ENCODE results near the gene VPS50.

The VPS50 gene

DNA sequence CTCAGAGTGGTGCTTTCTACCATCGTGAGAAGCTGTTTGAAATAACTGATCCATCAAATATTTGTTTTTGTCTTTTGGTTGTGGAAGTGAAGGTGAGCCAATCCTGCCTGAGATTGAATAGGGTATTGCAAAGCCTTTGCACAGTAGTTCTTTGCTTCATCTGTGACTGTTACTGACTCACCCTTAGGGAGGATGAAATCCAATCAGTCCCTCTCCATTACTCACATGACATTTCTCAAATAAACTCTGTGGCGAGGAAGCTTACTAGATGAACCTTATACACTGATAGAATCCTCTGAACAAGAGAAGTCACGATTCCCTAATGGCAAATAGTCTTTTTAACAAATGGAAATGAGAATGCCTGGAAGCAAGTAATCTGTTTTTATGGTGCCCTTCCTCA, 37.8 kb upstream of the VPS50 start:
- no peak for TF ChIP-seq SIN3A (IDR thresholded peaks at IDR 0.05; ENCODE audit: borderline replicate concordance, insufficient read depth, low read length)
- no peak for TF ChIP-seq POLR2AphosphoS5 (IDR thresholded peaks at IDR 0.05; ENCODE audit: low read depth, low read length)
- no peak for TF ChIP-seq TAF1 (IDR thresholded peaks at IDR 0.05; ENCODE audit: borderline replicate concordance, insufficient read depth, low read length)
- TF ChIP-seq FOXP2 (optimal IDR thresholded peaks at IDR 0.05; ENCODE audit: borderline replicate concordance, extremely low read depth, extremely low read length, insufficient read depth) = no peak
- TF ChIP-seq, protein P1, sequence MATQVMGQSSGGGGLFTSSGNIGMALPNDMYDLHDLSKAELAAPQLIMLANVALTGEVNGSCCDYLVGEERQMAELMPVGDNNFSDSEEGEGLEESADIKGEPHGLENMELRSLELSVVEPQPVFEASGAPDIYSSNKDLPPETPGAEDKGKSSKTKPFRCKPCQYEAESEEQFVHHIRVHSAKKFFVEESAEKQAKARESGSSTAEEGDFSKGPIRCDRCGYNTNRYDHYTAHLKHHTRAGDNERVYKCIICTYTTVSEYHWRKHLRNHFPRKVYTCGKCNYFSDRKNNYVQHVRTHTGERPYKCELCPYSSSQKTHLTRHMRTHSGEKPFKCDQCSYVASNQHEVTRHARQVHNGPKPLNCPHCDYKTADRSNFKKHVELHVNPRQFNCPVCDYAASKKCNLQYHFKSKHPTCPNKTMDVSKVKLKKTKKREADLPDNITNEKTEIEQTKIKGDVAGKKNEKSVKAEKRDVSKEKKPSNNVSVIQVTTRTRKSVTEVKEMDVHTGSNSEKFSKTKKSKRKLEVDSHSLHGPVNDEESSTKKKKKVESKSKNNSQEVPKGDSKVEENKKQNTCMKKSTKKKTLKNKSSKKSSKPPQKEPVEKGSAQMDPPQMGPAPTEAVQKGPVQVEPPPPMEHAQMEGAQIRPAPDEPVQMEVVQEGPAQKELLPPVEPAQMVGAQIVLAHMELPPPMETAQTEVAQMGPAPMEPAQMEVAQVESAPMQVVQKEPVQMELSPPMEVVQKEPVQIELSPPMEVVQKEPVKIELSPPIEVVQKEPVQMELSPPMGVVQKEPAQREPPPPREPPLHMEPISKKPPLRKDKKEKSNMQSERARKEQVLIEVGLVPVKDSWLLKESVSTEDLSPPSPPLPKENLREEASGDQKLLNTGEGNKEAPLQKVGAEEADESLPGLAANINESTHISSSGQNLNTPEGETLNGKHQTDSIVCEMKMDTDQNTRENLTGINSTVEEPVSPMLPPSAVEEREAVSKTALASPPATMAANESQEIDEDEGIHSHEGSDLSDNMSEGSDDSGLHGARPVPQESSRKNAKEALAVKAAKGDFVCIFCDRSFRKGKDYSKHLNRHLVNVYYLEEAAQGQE (IDR thresholded peaks at IDR 0.05; ENCODE audit: insufficient read depth in 1 of 2, low read depth in 2 of 2, low read length in 2 of 2) = no peak

DNA sequence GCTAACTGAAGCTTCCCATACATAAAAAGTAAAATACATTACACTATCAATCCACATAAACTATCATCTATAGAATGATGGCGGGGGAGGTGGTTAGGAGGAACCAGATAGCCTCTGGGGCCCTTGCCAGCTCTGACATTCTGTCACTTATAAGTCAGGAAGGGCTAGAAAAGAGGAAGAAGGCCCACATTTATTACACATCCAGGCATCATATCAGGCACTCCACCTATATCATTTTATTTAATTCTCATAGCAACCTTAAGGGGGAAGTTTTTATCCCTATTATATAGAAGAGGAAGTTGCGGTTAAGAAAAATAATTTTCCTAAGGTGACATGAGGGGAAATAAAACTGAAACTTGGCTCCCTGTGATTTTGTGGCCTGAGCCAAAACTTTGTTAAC, 35.8 kb upstream of the VPS50 start:
- TF ChIP-seq FOXP2 (optimal IDR thresholded peaks at IDR 0.05; ENCODE audit: borderline replicate concordance, extremely low read depth, extremely low read length, insufficient read depth) (no peak), TAF1 (IDR thresholded peaks at IDR 0.05; ENCODE audit: borderline replicate concordance, insufficient read depth, low read length) (no peak), SIN3A (IDR thresholded peaks at IDR 0.05; ENCODE audit: borderline replicate concordance, insufficient read depth, low read length) (no peak), POLR2AphosphoS5 (IDR thresholded peaks at IDR 0.05; ENCODE audit: low read depth, low read length) (no peak)
- TF ChIP-seq, protein P1 (IDR thresholded peaks at IDR 0.05; ENCODE audit: insufficient read depth in 1 of 2, low read depth in 2 of 2, low read length in 2 of 2) = no peak

DNA sequence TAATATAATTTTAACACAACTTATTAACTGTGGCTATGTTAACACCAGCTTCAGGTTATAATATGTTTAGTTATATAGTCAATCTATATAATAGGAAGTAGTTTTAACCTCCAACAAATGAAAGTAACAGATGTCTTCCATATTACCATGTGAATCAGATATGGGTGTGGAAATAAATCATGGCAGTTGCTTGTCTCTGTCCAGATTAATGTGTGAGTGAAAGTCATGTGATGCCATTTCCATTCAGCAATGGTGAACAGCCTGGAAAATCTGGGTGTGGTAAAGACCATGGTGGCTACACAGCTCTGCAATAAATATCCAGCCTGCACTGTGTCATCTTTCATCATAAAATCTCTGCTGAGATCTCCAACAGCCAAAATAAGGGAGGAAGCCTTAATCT, 33.7 kb upstream of the VPS50 start:
- TF ChIP-seq SIN3A (IDR thresholded peaks at IDR 0.05; ENCODE audit: borderline replicate concordance, insufficient read depth, low read length) = no peak
- no peak for TF ChIP-seq FOXP2 (optimal IDR thresholded peaks at IDR 0.05; ENCODE audit: borderline replicate concordance, extremely low read depth, extremely low read length, insufficient read depth)
- no peak for TF ChIP-seq TAF1 (IDR thresholded peaks at IDR 0.05; ENCODE audit: borderline replicate concordance, insufficient read depth, low read length)
- TF ChIP-seq, protein P1 (IDR thresholded peaks at IDR 0.05; ENCODE audit: insufficient read depth in 1 of 2, low read depth in 2 of 2, low read length in 2 of 2) = no peak
- TF ChIP-seq POLR2AphosphoS5 (IDR thresholded peaks at IDR 0.05; ENCODE audit: low read depth, low read length) = no peak

DNA sequence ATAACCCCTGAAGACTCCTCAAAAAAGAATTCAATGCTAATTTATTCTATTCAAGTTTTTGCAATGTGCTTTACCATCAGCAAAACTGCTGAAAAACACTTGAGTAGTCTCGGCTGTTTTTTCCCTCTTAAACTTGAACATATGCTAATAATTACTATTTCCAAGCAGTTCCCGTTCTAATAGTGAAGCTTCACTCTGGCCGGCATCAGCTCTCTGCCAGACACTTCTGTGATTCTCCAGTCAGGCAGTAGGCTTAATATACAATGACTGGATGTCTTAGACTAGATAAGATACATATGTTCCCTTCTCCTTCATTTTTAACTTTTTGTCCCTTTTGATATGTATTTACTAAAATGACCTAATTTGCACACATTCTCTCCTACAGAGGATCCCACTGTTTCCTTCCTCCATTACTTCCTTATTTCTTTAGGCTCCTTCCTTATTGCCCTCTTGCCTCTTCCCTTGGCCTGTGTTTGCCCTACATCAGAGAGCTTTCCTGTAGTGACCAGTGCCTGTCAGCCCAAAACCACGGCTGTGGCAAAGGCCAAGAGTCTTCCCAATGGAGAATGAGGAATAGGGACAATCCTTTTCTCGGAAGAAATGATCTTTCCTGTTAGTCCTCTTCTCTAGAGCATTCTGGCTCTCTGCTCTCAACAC, 29.4 kb upstream of the VPS50 start:
- no peak for TF ChIP-seq POLR2AphosphoS5 (IDR thresholded peaks at IDR 0.05; ENCODE audit: low read depth, low read length)
- no peak for TF ChIP-seq SIN3A (IDR thresholded peaks at IDR 0.05; ENCODE audit: borderline replicate concordance, insufficient read depth, low read length)
- no peak for TF ChIP-seq FOXP2 (optimal IDR thresholded peaks at IDR 0.05; ENCODE audit: borderline replicate concordance, extremely low read depth, extremely low read length, insufficient read depth)
- TF ChIP-seq, protein P1 (IDR thresholded peaks at IDR 0.05; ENCODE audit: insufficient read depth in 1 of 2, low read depth in 2 of 2, low read length in 2 of 2) = no peak
- TF ChIP-seq TAF1 (IDR thresholded peaks at IDR 0.05; ENCODE audit: borderline replicate concordance, insufficient read depth, low read length) = no peak
